Right renal cortex interstitium (tissue), 3 donors: ENCODE results near the gene PGLYRP3. TPM values are rescaled to one million over a fixed set of nuclear protein-coding genes. Genes with fewer than 3 reads are reported as not detected.
"Not testable (repeated sequence)": the region's sequence is repeated elsewhere in the genome, so short reads cannot be mapped to it uniquely, and the experiment has no call there.

Experiments used
- DNase-seq, 3 donors: peaks; one replicate each; pipeline ENCODE4 v3.0.0-alpha.2; 2013; ENCODE audit warnings: low read depth in 3 of 3, low spot score in 2 of 3
- polyA plus RNA-seq, 3 donors: library from polyadenylated mRNA; unstranded; fragments of 120-200 nt; gene quantifications; one replicate each; pipeline ENCODE4 v1.2.1, GENCODE V29; 2013; ENCODE audit not compliant: insufficient read length in 3 of 3

PGLYRP3 gene
- polyA plus RNA-seq, 3 donors: not detected

DNA sequence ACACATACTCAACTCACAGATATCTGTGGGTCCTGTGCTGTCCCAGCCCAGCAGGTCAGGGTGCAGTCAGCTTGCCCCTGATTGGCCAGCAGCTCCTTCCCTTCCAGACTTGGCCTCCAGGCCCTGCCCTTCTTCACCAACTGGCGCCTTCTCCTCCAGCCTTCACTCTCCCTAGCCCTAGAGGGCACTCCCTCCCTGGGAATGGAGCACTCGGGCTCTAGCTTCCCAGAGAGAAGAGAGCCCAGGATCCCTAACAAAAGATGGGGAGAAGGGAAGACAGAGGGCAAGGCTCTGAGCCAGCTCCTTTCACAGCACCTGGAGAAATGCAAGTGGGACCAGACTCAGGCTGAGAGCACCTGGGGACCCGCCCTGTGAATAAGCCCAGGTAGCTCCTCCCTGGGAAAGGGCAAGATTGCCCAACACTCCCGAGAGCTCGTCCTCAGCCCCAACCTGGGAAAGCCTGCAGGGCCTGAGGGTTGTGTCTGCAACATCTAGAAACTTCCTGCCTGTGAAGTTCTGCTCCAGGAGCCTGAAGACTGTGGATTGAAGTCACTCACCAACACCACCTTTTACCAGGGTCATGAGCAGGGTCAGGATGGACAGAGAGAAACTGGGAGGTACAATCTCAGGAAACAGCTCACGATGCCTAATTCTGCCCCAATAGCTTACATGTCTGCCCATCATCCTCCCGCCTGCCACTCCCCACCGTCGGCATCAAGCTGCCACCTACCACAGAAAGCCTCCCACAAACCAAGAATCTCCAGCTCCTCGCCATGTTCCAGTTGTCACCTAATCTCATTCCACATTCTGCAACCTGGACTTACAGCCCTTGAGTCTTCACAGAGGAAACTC is 36.0 kb upstream of the PGLYRP3 start, which contains the start of gene PGLYRP4:
Gene PGLYRP4 (minus strand): TSS at position 331 of the 852 bp plus-strand sequence. CDS start 909 bp downstream, outside the sequence.
- no peak for DNase-seq

- DNase-seq: no peak
Observed at GRCh38 chr1:153347856-153348255, 35.1 kb upstream of the PGLYRP3 start.

DNA sequence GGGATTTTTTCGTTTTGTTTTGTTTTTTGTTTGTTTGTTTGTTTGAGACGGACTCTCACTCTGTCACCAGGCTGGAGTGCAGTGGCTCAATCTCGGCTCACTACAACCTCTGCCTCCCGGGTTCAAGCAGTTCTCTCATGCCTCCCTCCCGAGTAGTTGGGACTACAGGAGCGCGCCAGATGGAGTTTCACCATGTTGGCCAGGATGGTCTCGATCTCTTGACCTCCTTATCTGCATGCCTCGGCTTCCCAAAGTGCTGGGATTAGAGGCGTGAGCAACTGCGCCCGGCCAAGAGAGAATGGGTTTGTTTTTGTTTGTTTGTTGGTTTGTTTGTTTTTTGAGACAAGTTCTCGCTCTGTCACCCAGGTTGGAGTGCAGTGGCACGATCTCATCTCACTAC is 34.3 kb upstream of the PGLYRP3 start:
- not testable (repeated sequence) for DNase-seq

DNA sequence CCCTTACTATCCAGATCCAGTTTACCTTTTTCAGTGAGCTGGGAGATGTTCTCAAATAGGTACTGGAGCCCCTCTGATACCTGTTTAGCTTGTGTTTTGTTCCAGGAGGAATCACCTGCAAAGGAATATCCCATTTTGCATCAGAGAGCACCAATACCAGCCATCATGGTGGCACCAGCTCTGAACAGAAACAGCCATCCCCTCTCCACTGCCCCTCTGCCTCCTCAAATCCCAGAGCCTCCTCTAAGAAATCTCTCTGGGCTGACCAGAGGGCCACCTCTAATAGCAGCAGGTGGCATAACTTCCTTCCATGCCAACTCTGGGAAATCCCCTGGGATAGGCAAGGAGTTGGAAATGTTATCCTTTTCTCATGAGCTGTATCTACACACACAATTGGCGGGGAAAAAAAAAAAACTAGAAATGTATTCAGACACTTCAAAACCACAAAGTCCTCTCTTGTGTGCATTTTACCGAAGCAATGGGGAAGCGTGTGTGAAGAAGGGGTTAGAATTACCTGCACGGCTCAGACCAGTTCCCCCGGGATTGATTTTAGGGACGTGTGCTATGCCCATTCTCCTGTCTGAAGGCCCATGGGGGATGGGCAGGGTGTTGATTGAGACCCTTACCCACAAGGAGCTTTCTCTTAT is 33.4 kb upstream of the PGLYRP3 start:
- DNase-seq: no peak

DNA sequence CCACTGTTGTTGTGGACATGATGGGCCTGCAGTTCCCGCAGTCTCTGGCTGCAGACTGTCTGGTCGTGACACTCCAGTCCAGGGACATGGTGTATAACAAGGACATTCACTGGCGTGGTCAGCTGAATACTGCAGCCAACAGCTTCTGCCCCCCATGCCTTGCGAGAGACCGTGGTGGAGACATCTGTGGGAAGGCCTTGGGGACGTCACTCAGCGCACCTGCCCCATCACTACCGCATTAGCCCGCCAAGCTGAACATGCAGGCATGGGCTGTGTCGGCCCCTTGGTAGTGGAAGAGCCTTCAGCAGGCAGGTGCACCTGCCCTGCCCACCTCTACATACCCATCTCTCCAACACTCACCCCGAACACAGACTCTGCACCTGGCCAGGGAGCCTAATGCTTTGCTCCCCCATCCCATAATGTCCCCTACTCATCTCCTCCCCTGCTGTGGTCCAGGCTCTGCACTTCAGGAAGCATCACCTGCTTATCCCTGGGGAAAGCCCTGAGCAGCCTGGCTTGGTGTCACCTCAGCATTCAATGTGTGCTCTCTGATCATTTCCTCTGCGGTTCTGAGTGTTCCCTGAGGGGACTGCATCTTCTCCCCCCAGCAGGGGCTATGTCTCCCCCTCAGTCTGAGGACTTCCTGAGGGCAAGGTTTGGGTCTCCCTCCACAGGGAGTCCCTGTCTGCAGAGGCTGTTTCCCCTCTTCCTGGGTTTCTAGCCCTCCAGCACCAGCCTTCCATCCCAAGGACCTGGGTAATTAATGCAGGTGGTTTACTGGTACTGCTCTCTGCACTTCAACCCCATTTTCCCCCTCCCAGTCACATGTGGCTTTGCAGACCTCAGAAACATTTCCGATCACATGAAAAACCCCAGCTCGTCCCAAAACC is 32.7 kb upstream of the PGLYRP3 start:
- no peak for DNase-seq

GRCh38 chr1:153344718-153345025 is 31.9 kb upstream of the PGLYRP3 start:
- DNase-seq: no peak

DNA sequence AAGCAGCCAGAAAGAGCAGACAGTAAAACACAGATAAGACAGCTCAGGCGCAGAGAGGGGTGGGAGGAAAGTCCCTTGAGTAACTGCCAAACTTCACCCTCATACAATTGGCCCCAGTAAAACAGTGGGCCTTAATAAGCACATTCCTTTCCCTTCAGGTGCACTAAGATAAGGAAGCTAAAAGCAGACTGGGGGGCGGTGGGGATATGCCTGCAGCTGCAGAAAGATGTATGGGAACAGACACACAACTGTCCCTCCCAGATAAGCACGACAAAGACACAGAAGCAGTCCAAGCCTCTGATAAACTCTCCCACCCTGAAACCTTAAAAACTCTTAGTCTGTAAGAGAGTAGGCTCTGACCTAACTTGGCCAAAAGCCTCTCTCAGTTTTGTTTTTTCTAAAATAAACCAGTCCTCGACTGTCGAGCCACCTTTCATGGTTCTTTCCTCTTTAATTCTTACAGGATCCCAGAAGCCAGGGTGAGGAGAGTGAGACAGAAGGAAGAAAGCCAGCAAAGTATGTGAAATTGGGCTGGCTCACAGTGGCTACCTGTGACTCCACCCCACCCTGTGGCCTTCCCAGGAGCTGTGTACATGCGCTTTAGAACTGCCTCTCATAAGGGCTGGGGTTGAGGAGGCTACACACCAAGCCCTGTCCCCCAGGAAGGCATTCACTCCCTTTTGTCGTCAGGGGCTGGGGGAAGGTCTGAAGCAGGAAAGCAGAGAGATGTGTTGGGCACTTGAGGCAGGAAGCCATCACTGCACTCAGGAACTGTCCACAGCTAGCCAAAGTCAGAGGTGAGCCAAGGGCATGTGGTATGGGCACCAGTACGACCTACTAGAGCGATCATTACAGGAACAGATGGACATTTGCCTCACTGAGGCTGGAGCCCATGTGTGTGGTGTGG is 31.3 kb upstream of the PGLYRP3 start:
- DNase-seq: no peak

GRCh38 chr1:153343040-153343681 is 30.4 kb upstream of the PGLYRP3 start:
- DNase-seq: no peak

GRCh38 chr1:153342178-153342577 is 29.4 kb upstream of the PGLYRP3 start:
- DNase-seq: no peak

GRCh38 chr1:153341431-153341934 is 28.7 kb upstream of the PGLYRP3 start:
- no peak for DNase-seq

DNA sequence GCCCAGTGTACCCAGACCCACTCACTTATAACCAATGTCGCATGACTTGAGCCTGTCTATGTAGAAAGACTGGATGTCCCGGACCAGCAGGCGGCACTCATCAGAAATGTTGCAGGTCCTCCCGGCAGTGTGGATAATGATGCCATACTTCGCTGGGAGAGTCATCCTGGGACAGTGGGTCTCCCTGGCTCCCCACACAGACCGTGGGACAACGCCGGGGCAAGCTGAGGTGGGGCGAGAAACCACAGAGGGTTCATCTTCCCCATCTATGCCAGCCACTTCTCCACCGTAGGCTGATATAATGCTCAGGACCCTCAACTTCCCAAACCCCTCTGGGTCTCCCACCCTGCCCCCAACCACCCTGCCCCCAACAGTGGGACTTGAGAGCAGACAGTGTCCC is 27.6 kb upstream of the PGLYRP3 start:
- no peak for DNase-seq

DNA sequence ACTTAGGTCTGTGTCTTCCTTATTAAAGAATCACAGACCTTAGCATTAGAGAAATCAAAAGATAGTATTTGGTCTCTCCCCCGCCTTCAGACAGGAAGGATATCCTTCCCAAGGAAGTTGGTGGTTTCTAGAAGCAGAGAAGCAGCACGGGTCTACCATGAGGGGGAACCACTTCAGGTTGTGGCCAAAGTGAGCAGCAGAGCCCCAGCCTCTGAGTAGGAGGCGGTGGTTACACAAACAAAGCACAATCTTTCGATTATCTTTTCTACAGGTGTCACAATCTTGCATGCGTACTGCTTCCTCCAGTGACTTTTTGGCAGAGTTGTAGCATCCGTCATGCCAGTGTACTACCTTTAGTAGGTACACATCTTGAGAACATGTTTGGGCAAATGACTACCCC is 27.1 kb upstream of the PGLYRP3 start:
- DNase-seq: no peak

- no peak for DNase-seq
Observed at GRCh38 chr1:153337980-153338853, 25.5 kb upstream of the PGLYRP3 start.

DNA sequence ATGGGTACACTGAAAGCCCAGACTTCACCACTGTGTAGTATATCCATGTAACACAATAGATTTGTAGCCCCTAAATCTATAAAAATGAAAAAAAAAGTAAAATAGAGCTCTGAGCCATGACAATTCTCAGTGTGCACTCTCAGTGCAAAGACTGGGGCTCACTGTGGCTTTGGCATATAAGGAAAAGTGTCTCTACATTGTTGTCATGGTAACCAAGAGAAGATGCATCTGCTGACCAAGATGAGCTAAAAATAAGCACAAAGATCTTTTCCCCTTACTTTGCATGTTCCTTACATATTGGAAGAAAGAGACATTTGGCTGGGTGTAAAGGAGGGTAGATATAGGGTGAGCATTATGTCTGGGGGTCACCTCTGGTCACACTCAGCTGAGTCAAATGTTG is 23.9 kb upstream of the PGLYRP3 start:
- DNase-seq: no peak

DNA sequence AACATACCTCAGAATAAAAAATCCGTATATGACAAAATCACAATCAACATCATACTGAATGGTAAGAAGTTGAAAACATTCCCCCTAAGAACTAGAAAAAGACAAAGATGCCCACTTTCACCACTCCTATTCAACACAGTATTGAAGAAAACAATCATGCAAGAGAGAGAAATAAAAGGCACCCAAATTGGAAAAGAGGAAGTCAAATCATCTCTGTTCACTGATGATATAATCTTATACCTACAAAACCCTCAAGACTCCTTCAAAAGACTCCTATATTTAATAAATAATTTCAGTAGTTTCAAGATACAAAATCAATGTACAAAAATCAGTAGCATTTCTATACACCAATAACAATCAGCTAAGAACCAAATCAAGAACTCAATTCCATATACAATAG is 21.1 kb upstream of the PGLYRP3 start:
- no peak for DNase-seq

DNA sequence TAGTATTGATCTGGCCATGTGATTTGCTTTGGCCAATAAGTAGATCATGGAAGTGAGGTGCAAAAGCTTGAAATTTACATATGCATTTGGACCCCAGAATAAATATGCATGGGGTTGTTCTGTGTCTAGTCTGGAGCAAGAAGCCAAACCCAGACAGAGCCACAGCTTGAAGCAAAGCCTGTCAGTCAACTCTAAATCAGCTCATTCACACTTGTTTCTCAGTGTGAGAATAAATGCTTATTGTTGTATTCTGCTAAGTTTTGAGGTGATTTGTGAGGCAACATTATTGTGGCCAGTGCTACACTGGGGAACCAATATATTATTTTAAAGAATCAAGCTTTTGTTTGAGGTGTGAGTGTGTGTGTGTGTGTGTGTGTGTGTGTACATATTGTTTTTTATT is 12.2 kb upstream of the PGLYRP3 start:
- DNase-seq: no peak

- no peak for DNase-seq
Observed at GRCh38 chr1:153322568-153322967, 9.8 kb upstream of the PGLYRP3 start.

GRCh38 chr1:153318145-153318544 is 5.4 kb upstream of the PGLYRP3 start:
- not testable (repeated sequence) for DNase-seq

GRCh38 chr1:153316013-153316412 is 3.3 kb upstream of the PGLYRP3 start:
- DNase-seq: not testable (repeated sequence)
